Spleen (tissue), 7 donors: ENCODE measurements around the gene RAC2.

Experiments used
- CTCF ChIP-seq, 11 experiments: fragments of 200-600 bp in 7 of 11; fragments of 450-650 bp in 4 of 11; sonication (generic) in 4 of 11; IDR thresholded peaks in 8 of 11; conservative IDR thresholded peaks in 3 of 11; 1 replicate in 7 of 11; 2 replicates in 4 of 11; pipeline versions ENCODE4 v1.4.0 to v1.8.0; 2016 to 2021; ENCODE audit warnings: antibody characterized with exemption in 11 of 11, inconsistent platforms in 4 of 11, mild to moderate bottlenecking in 1 of 11
- POLR2A ChIP-seq, 3 donors: fragments of 450-650 bp; IDR thresholded peaks; one replicate each; pipeline ENCODE4 v1.5.1; 2017; ENCODE audit warnings: antibody characterized with exemption in 3 of 3, mild to moderate bottlenecking in 1 of 3
- POLR2AphosphoS5 ChIP-seq, 3 donors: sonication (generic); formaldehyde crosslinking; IDR thresholded peaks; one replicate each; pipeline ENCODE4 v1.5.1; 2017; ENCODE audit warnings: antibody characterized with exemption in 3 of 3
- donor health status: DM: no; HTN: no; CAD: no; lungs with moderate emphysema.
- donor health status: DM: no; HTN: no; CAD: no.
- donor health status: DM: no; HTN: no; CAD: no.

- TF ChIP-seq CTCF (IDR thresholded peaks at IDR 0.05 in 8 of 11, conservative IDR thresholded peaks at IDR 0.05 in 3 of 11) (no peak), POLR2AphosphoS5 (IDR thresholded peaks at IDR 0.05) (no peak), POLR2A (IDR thresholded peaks at IDR 0.05) (no peak)
These were observed 26.0 kb upstream of the RAC2 start for GRCh38 chr22:37269936-37270678.
